ENCODE measurements around the gene VAV2.

Gene VAV2

DNA sequence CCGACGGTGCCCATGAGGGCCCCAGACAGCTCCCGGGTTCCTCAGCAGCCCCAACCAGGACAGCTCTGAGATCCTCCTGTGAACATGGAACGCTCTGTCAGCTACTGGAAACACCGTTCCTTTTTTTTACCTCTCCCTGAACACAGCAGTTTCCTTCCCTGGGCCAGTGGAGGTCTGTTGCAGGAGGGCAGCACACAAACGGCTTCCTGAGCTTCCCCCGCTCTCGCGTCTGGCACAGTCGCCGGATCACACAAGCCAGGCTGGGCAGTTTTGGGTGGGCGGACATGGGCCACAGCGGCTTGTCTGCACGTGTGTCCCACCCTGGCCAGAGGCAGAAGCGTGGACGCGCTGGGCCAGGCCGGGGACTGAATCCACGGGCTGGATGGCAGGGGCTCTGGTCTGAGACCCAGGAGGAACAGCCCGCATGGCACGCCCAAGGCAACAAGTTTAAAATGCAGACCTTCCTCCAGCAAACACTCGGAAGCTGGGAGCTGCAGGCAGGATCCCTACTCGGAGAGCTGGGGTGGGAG lies 147.2 kb downstream of the VAV2 start:
- no peak overlapping the region for H3K27ac ChIP-seq
- TF ChIP-seq, protein P1, sequence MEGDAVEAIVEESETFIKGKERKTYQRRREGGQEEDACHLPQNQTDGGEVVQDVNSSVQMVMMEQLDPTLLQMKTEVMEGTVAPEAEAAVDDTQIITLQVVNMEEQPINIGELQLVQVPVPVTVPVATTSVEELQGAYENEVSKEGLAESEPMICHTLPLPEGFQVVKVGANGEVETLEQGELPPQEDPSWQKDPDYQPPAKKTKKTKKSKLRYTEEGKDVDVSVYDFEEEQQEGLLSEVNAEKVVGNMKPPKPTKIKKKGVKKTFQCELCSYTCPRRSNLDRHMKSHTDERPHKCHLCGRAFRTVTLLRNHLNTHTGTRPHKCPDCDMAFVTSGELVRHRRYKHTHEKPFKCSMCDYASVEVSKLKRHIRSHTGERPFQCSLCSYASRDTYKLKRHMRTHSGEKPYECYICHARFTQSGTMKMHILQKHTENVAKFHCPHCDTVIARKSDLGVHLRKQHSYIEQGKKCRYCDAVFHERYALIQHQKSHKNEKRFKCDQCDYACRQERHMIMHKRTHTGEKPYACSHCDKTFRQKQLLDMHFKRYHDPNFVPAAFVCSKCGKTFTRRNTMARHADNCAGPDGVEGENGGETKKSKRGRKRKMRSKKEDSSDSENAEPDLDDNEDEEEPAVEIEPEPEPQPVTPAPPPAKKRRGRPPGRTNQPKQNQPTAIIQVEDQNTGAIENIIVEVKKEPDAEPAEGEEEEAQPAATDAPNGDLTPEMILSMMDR (IDR thresholded peaks at IDR 0.05) = no peak
- TF ChIP-seq ZFX (IDR thresholded peaks at IDR 0.05; ENCODE audit: borderline replicate concordance) = no peak

DNA sequence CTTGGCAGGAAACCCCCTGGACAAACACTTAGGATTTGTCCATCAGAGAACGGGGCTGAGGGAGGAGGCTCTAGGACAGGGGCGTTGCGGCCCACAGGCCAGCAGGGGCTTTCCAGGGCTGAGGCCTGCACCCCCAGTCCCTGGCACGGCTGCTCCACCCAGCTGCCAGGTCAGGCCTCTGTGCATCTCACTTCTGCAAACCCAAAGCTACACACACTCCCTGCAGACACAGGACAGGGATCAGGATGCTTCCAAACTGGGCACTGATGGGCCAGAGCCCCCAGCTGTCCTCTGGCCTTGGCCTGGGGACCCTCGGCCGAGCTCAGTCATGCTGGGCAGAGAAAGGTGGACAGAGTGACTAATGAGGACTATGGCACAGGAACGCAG lies 147.7 kb downstream of the VAV2 start:
- no peak for TF ChIP-seq ZFX (IDR thresholded peaks at IDR 0.05; ENCODE audit: borderline replicate concordance)
- TF ChIP-seq, protein P1 (IDR thresholded peaks at IDR 0.05) = no peak
- H3K27ac ChIP-seq = no peak overlapping the region

DNA sequence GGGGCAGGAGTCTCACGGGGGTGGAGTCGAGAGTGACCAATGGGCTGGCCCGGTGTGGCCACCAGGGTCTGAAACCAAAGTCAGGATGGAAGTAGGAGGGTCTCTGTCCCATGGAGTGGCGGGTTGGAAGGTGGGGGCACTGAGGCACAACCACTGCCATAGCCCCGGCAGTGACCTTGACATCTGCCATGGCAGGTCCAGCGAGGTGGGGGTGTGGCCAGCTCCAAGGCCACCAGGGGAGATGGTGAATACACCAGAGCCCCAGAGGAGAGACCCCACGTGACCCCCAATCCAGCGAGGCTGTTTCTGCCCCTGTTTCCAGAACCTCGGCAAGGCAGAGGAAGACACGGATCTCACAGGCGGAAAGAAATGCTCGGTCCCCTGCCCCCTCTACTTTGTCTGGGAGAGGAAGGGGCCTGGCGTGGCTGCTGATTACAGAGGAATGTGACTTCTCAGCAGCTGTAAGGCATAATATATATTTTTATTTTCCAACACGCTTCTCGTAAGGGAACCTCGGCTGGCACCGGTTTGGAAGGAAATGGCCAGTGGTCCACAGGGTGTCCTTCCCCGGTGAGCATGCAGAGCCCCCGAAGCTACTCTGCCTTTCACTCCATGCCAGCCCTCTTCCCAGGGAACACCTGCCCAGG lies 148.2 kb downstream of the VAV2 start:
- H3K27ac ChIP-seq = no peak overlapping the region
- TF ChIP-seq ZFX (IDR thresholded peaks at IDR 0.05; ENCODE audit: borderline replicate concordance) = no peak
- TF ChIP-seq, protein P1 (IDR thresholded peaks at IDR 0.05) = no peak

DNA sequence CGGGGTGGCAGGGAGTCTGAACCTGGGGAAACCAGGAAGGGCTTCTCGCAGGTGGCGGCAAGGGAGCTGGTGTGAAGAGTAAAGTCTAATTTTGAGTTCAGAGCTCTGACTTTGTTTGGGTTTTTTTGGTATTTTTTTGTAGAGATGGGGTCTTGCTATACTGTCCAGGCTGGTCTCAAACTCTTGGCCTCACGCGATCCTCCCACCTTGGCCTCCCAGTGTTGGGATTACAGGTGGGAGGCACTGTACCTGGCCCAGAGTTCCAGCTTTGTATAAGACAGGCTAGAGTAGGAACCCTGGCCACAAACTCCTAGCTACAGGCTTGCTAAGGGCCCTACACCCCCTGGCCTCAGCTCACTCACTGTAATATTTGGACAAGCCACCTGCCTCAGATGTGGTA lies 148.9 kb downstream of the VAV2 start:
- TF ChIP-seq, protein P1 (IDR thresholded peaks at IDR 0.05) = no peak
- no peak for TF ChIP-seq ZFX (IDR thresholded peaks at IDR 0.05; ENCODE audit: borderline replicate concordance)
- H3K27ac ChIP-seq = no peak overlapping the region

DNA sequence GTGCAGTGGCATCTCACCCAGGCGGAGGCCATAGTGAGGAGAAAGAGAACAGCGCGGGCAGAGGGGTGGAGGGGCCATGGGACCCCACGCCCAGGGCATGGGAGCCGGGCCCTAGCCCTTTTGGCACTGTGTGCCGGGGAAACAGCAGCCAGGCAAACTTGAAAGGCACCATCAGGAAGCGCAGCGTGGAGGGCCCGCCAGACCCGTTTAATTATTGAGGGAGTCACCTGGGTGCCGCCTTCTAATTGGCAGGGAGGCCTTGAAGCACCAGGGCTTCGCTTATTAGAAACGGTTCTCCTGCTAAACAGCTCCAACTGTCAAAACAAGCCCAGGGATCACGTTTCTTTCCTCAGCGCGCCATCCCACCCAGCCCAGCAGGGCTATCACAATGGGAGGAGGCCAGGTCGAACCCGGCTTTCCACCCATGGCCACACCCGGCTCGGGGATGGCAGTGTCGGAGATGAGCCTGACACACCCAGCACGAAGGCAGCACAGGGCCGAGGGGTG lies 149.3 kb downstream of the VAV2 start:
- 0 out of 2 replicates have a peak overlapping the region, but pooled peaks have one; percentile 17 for H3K27ac ChIP-seq
- TF ChIP-seq, protein P1 (IDR thresholded peaks at IDR 0.05) = no peak
- TF ChIP-seq ZFX (IDR thresholded peaks at IDR 0.05; ENCODE audit: borderline replicate concordance) = no peak

DNA sequence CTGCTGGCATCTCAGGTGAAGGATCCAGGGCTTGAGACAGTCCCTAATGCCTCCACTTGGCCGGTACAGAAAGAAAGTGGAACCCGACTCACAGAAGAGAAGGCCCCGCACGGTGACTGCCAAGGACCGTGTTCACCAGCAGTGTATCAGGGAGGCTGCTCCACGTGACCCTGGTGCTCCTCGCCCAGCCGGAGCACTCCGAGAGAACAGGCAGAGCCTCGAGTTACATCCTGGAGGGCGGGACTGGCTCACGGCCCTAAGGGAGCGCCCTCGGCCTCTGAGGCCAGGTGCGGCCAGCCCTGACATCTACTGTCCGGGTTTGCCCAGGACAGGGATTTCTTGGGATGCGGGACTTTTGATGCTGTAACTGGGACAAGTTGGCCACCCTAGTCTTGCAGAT lies 149.9 kb downstream of the VAV2 start:
- 0 out of 2 replicates have a peak overlapping the region, but pooled peaks have one; percentile 17 for H3K27ac ChIP-seq
- TF ChIP-seq, protein P1 (IDR thresholded peaks at IDR 0.05) = peak; percentile 16; the same call in 1 of the 2 replicates
- no peak for TF ChIP-seq ZFX (IDR thresholded peaks at IDR 0.05; ENCODE audit: borderline replicate concordance)

DNA sequence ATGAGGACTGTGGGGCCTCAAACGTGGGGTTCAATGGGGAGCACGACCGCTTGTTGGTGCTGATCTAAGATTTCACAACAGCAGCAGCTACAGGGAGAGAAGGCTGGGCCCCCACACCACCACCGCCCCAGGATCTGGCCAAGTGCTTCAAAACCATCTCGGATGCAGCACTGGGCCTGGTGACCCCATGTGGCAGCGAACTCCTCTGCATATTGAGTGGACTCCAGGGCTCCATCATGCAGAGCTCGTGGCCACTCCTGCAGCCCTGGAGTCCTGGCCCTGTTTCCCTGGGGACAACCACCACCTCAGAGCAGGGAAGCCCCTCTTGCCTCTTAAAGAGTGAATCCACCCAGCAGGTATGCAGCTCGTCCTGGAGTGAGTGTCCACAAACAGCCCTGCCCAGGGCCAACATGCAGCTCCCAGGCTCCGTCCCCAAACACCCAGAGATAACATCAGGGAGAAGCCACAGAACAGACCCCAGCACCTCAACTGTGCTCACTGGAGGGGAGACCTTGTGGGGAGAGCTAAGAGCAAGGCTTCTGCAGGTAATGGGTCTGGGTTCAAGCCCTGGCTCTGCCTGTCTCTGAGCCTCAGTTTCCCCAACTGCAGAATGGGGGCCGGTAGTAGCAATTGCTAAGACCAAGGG lies 150.8 kb downstream of the VAV2 start:
- no peak overlapping the region for H3K27ac ChIP-seq
- TF ChIP-seq ZFX (IDR thresholded peaks at IDR 0.05; ENCODE audit: borderline replicate concordance) = no peak
- TF ChIP-seq, protein P1 (IDR thresholded peaks at IDR 0.05) = no peak
